ENCODE measurements around the gene MED13L.

- TF ChIP-seq CTCF (IDR thresholded peaks at IDR 0.05) (no peak), POLR2A (IDR thresholded peaks at IDR 0.05) (no peak)
Measured at GRCh38 chr12:116122628-116123027, 154.9 kb downstream of the MED13L start.

Data from thyroid gland (tissue), 4 donors.